NCI-H128 (cell line): ENCODE data around the gene GALK1.
A peak's percentile ranks its signal among the peaks of the same experiment; 100 is the strongest.

Experiments used
- DNase-seq: peaks from one replicate; lab custom pipeline; 2025; ENCODE audit not compliant: unreplicated experiment; lab: John Stamatoyannopoulos, UW

Gene GALK1

GRCh38 chr17:75751676-75752404 is 13.2 kb downstream of the GALK1 start:
- no peak for DNase-seq

GRCh38 chr17:75750661-75751423 is 14.2 kb downstream of the GALK1 start:
- DNase-seq = no peak

GRCh38 chr17:75749545-75750389 is 15.2 kb downstream of the GALK1 start:
- peak; percentile 5 for DNase-seq

- DNase-seq = no peak
Measured at GRCh38 chr17:75748706-75749105, 16.3 kb downstream of the GALK1 start.

- no peak for DNase-seq
Measured at GRCh38 chr17:75743625-75744206, 21.3 kb downstream of the GALK1 start.

GRCh38 chr17:75742337-75742736 is 22.7 kb downstream of the GALK1 start:
- DNase-seq = no peak

- DNase-seq = no peak
Measured at GRCh38 chr17:75740631-75741077, 24.3 kb downstream of the GALK1 start.

- no peak for DNase-seq
Measured at GRCh38 chr17:75740215-75740614, 24.8 kb downstream of the GALK1 start.

GRCh38 chr17:75739801-75740200 is 25.2 kb downstream of the GALK1 start:
- no peak for DNase-seq

- no peak for DNase-seq
Measured at GRCh38 chr17:75739174-75739573, 25.8 kb downstream of the GALK1 start.

- no peak for DNase-seq
Measured at GRCh38 chr17:75738218-75738802, 26.7 kb downstream of the GALK1 start.

GRCh38 chr17:75737133-75737962 is 27.6 kb downstream of the GALK1 start:
- no peak for DNase-seq

- no peak for DNase-seq
Measured at GRCh38 chr17:75736173-75736835, 28.7 kb downstream of the GALK1 start.

- no peak for DNase-seq
Measured at GRCh38 chr17:75734674-75735294, 30.2 kb downstream of the GALK1 start.

GRCh38 chr17:75733471-75733870 is 31.5 kb downstream of the GALK1 start:
- DNase-seq = no peak

- no peak for DNase-seq
Measured at GRCh38 chr17:75731716-75732498, 33.1 kb downstream of the GALK1 start.

- DNase-seq = no peak
Measured at GRCh38 chr17:75731086-75731715, 33.8 kb downstream of the GALK1 start.

- DNase-seq = no peak
Measured at GRCh38 chr17:75730065-75730464, 34.9 kb downstream of the GALK1 start.
